ENCODE results near the gene ETS1. TPM values are rescaled to one million over a fixed set of nuclear protein-coding genes. Genes with fewer than 3 reads are reported as not detected.

The ETS1 gene
- total and polyA plus RNA-seq, 10 donors: 58.1 to 455 (median 352) TPM

DNA sequence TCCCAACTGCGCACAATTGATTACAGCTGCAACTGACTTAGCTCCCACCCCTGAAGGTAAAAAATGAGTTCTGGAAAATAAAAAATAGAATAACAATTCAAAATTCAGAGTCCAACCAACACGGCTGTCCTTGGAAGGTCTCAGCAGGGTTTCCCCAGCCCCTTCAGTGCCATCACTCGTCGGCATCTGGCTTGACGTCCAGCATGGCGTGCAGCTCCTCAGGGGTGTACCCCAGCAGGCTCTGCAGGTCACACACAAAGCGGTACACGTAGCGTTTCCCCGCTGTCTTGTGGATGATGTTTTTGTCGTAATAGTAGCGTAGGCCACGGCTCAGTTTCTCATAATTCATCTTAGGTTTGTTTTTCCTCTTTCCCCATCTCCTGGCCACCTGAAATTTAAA, 125.2 kb downstream of the ETS1 start:
- Histone ChIP-seq H3K36me3 (peaks cover 10 to 100% (median 83%) of the 10 kb centered on the region in 6 donors), H3K27me3 (replicated peaks in 1 of 7) (no peaks in the 10 kb centered on the region), H3K9me3 (no peaks in the 10 kb centered on the region), H3K4me3 (no peak overlapping the region), H3K4me1 (peaks cover 48 to 93% (median 69%) of the 10 kb centered on the region in 6 donors), H3K27ac (peak overlapping the region in 7 of 8 donors; percentile 57 to 95 (median 85))
- WGBS, 5 donors: 92 to 96% (median 94%) methylated on average over 13 of the region's 13 CpGs
- intact Hi-C loops (cut with DNase I; ENCODE audit: low total_unique reads): no loop called here
- no peak for DNase-seq
- TF ChIP-seq, protein P1, sequence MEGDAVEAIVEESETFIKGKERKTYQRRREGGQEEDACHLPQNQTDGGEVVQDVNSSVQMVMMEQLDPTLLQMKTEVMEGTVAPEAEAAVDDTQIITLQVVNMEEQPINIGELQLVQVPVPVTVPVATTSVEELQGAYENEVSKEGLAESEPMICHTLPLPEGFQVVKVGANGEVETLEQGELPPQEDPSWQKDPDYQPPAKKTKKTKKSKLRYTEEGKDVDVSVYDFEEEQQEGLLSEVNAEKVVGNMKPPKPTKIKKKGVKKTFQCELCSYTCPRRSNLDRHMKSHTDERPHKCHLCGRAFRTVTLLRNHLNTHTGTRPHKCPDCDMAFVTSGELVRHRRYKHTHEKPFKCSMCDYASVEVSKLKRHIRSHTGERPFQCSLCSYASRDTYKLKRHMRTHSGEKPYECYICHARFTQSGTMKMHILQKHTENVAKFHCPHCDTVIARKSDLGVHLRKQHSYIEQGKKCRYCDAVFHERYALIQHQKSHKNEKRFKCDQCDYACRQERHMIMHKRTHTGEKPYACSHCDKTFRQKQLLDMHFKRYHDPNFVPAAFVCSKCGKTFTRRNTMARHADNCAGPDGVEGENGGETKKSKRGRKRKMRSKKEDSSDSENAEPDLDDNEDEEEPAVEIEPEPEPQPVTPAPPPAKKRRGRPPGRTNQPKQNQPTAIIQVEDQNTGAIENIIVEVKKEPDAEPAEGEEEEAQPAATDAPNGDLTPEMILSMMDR (IDR thresholded peaks at IDR 0.05 in 8 of 11, conservative IDR thresholded peaks at IDR 0.05 in 3 of 11): no peak
- TF ChIP-seq POLR2AphosphoS5 (IDR thresholded peaks at IDR 0.05) (peak; percentile 46 to 71 (median 51)), POLR2A (IDR thresholded peaks at IDR 0.05) (no peak)

DNA sequence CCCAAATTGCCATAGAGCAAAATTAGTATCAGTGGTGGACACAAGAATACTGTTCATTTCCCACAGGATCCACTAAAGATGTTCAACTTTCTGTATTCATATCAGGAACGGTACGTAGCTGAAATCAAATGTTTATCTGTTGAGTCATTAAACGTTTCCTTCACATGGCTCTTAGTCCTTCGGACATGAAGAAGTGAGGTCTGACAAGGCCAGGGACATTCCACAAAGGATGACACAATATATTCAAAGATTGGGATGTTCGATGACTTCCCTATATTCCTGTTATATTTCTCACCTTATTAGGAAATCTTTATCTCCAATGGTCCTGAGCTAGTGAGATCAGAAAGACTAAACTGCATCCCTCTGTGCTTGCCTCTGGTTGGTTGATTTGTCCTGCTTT, 129.0 kb downstream of the ETS1 start:
- Histone ChIP-seq H3K36me3 (peaks cover 10 to 89% (median 68%) of the 10 kb centered on the region in 6 donors), H3K4me3 (no peak overlapping the region), H3K27me3 (replicated peaks in 1 of 7) (no peaks in the 10 kb centered on the region), H3K4me1 (peaks cover 15 to 90% (median 35%) of the 10 kb centered on the region in 6 donors), H3K9me3 (no peaks in the 10 kb centered on the region), H3K27ac (peak overlapping the region in 6 of 8 donors; percentile 21 to 95 (median 44))
- TF ChIP-seq, protein P1 (IDR thresholded peaks at IDR 0.05 in 8 of 11, conservative IDR thresholded peaks at IDR 0.05 in 3 of 11): no peak
- TF ChIP-seq POLR2AphosphoS5 (IDR thresholded peaks at IDR 0.05) (peak in 1 of 3 donors; percentile 46), POLR2A (IDR thresholded peaks at IDR 0.05) (no peak)
- no peak for DNase-seq
- intact Hi-C loops (cut with DNase I; ENCODE audit: low total_unique reads): no loop called here
- 62 to 83% (median 65%) methylated on average over 5 of the region's 5 CpGs for WGBS, 5 donors

DNA sequence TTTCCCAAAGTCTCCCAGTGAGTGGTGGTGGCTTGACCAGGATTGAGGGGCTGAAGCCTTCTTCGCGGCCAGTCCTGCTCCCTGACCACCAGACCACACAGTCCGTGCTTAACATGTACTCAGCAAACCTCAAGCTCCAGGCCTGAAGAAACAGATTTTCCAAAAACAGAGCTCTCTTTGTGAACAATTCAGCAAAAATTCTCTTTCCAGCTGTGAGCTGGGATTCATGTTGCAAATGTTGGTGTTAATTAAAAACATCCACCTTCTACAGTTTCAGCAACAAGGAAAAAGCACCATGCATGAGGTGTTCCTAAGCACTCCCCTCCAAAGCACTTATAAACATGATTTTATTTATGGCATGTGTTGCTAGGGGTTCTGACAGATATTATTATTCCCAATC, 129.5 kb downstream of the ETS1 start:
- DNase-seq: no peak
- peak overlapping the region in 6 of 8 donors; percentile 21 to 95 (median 44) for H3K27ac ChIP-seq
- H3K9me3 ChIP-seq: no peaks in the 10 kb centered on the region
- intact Hi-C loops (cut with DNase I; ENCODE audit: low total_unique reads): no loop called here
- H3K36me3 ChIP-seq: peaks cover 10 to 85% (median 65%) of the 10 kb centered on the region in 6 donors
- TF ChIP-seq POLR2A (IDR thresholded peaks at IDR 0.05) (no peak), POLR2AphosphoS5 (IDR thresholded peaks at IDR 0.05) (peak in 1 of 3 donors; percentile 9)
- no peak overlapping the region for H3K4me3 ChIP-seq
- WGBS, 5 donors: 94 to 100% (median 97%) methylated on average over 3 of the region's 3 CpGs
- H3K4me1 ChIP-seq: peaks cover 11 to 88% (median 33%) of the 10 kb centered on the region in 6 donors
- no peaks in the 10 kb centered on the region for H3K27me3 ChIP-seq (replicated peaks in 1 of 7)

DNA sequence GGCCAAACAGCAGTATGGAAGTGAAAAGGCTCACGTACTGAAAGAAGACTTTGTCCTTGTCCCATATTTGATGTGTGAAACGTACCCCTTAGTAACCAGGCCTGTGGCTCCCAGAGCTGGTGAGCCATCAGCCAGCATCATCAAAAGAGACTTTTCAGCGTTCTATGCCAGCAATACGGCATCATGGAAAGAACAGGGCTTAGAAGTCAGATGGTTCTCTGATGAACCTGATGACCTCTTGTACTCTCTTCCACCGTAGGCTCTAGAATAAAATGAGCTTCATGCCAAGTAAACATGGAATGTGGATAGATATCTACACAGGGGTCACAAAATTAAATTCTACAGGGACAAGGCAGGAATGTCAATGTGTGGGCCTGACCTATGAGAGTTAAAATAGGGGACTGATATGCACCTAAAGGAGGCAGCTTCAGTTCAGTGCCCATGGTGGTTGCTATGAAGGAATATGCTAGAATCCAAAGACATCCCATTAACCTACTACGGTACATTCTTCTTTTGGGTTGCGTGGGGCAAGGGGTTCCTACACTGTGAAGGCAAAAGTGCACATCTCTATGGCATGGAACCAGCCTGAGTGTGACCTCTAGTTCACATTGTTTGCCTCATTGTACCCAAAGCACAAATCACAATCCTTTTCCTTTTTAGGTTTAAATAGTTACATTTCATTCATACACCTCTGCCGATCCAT, 130.6 kb downstream of the ETS1 start:
- Histone ChIP-seq H3K27ac (peak overlapping the region in 6 of 8 donors; percentile 17 to 95 (median 42)), H3K4me3 (no peak overlapping the region), H3K9me3 (no peaks in the 10 kb centered on the region), H3K27me3 (replicated peaks in 1 of 7) (no peaks in the 10 kb centered on the region), H3K4me1 (peaks cover 3 to 86% (median 27%) of the 10 kb centered on the region in 6 donors), H3K36me3 (peaks cover 6 to 73% (median 53%) of the 10 kb centered on the region in 6 donors)
- intact Hi-C loops (cut with DNase I; ENCODE audit: low total_unique reads): no loop called here
- TF ChIP-seq POLR2A (IDR thresholded peaks at IDR 0.05): no peak
- TF ChIP-seq, protein P1 (IDR thresholded peaks at IDR 0.05 in 8 of 11, conservative IDR thresholded peaks at IDR 0.05 in 3 of 11): no peak
- peak in 1 of 3 donors; percentile 73 for TF ChIP-seq POLR2AphosphoS5 (IDR thresholded peaks at IDR 0.05)
- DNase-seq: no peak
- WGBS, 5 donors: 86 to 92% (median 90%) methylated on average over 8 of the region's 8 CpGs
